Hematopoietic multipotent progenitor cell treated with erythropoietin and hydrocortisone succinate and interleukin-3 and kit ligand, for 8 days (in vitro differentiated cells): ENCODE data around the gene EMID1.
"Not testable (repeated sequence)": the region's sequence is repeated elsewhere in the genome, so short reads cannot be mapped to it uniquely, and the experiment has no call there.

ENCODE experiments used
- DNase-seq: peaks from one replicate; pipeline ENCODE4 v3.0.0-alpha.2; 2015

EMID1 gene

GRCh38 chr22:29231971-29232959 is 26.6 kb downstream of the EMID1 start:
- DNase-seq = no peak

GRCh38 chr22:29233277-29233877 is 27.7 kb downstream of the EMID1 start:
- no peak for DNase-seq

GRCh38 chr22:29240481-29240880 is 34.8 kb downstream of the EMID1 start:
- not testable (repeated sequence) for DNase-seq

GRCh38 chr22:29243874-29244446 is 38.3 kb downstream of the EMID1 start:
- no peak for DNase-seq

GRCh38 chr22:29244785-29245625 is 39.3 kb downstream of the EMID1 start:
- no peak for DNase-seq

GRCh38 chr22:29245626-29246385 is 40.1 kb downstream of the EMID1 start:
- DNase-seq = peak; percentile 76

- DNase-seq = not testable (repeated sequence)
Observed at GRCh38 chr22:29247891-29248290, 42.2 kb downstream of the EMID1 start.

- DNase-seq = no peak
Observed at GRCh38 chr22:29251265-29251664, 45.6 kb downstream of the EMID1 start.

- no peak for DNase-seq
Observed at GRCh38 chr22:29251981-29252911, 46.5 kb downstream of the EMID1 start.

- DNase-seq = no peak
Observed at GRCh38 chr22:29253561-29254285, 48.0 kb downstream of the EMID1 start.

- DNase-seq = no peak
Observed at GRCh38 chr22:29254286-29254660, 48.6 kb downstream of the EMID1 start.

GRCh38 chr22:29255064-29255621 is 49.4 kb downstream of the EMID1 start:
- DNase-seq = no peak

- no peak for DNase-seq
Observed at GRCh38 chr22:29256606-29257325, 51.1 kb downstream of the EMID1 start.

- no peak for DNase-seq
Observed at GRCh38 chr22:29257751-29258181, 52.1 kb downstream of the EMID1 start.

GRCh38 chr22:29258407-29259252 is 52.9 kb downstream of the EMID1 start:
- no peak for DNase-seq

- DNase-seq = no peak
Observed at GRCh38 chr22:29259253-29259899, 53.7 kb downstream of the EMID1 start.

GRCh38 chr22:29260031-29260560 is 54.4 kb downstream of the EMID1 start:
- DNase-seq = no peak
